HepG2 (cell line): ENCODE results near the gene RNFT1. TPM values are rescaled to one million over a fixed set of nuclear protein-coding genes. Genes with fewer than 3 reads are reported as not detected.
A peak's percentile ranks its signal among the peaks of the same experiment; 100 is the strongest.

Source experiments
- ARNT2 ChIP-seq: sonication (generic); formaldehyde crosslinking; IDR thresholded peaks from 2 replicates; pipeline ENCODE4 v1.8.0; 2022; ENCODE audit warnings: mild to moderate bottlenecking, low read depth, missing genetic modification reagents, moderate library complexity
- FOXA3 ChIP-seq: IDR thresholded peaks from 2 replicates; pipeline ENCODE4 v1.6.1; 2016; ENCODE audit warnings: missing genetic modification reagents, missing compliant biosample characterization
- GMEB2 ChIP-seq: IDR thresholded peaks from 2 replicates; pipeline ENCODE4 v1.6.1; 2016; ENCODE audit warnings: missing biosample characterization, missing genetic modification reagents, low read depth
- KAT8 ChIP-seq: IDR thresholded peaks from 2 replicates; pipeline ENCODE4 v1.6.1; 2016; ENCODE audit warnings: missing genetic modification reagents, missing compliant biosample characterization
- PPARG ChIP-seq: conservative IDR thresholded peaks from 2 replicates; pipeline ENCODE4 v1.6.1; 2016; ENCODE audit warnings: missing biosample characterization, missing genetic modification reagents
- SNAPC4 ChIP-seq: sonication (generic); formaldehyde crosslinking; IDR thresholded peaks from 2 replicates; pipeline ENCODE4 v1.4.0; 2020; ENCODE audit warnings: mild to moderate bottlenecking, missing genetic modification reagents
- ZC3H4 ChIP-seq: sonication (generic); formaldehyde crosslinking; IDR thresholded peaks from 2 replicates; pipeline ENCODE4 v1.4.0; 2020; ENCODE audit warnings: missing genetic modification reagents, borderline replicate concordance
- ZNF276 ChIP-seq: sonication (generic); formaldehyde crosslinking; IDR thresholded peaks from 2 replicates; pipeline ENCODE4 v1.4.0; 2020; ENCODE audit warnings: mild to moderate bottlenecking, low read depth, missing genetic modification reagents
- ZNF333 ChIP-seq: sonication (generic); formaldehyde crosslinking; IDR thresholded peaks from 2 replicates; pipeline ENCODE4 v1.4.0; 2020; ENCODE audit warnings: mild to moderate bottlenecking, missing genetic modification reagents, borderline replicate concordance
- ZNF33A ChIP-seq: sonication (generic); formaldehyde crosslinking; IDR thresholded peaks from 2 replicates; pipeline ENCODE4 v1.5.1; 2020; ENCODE audit warnings: missing genetic modification reagents, mild to moderate bottlenecking, moderate library complexity, borderline replicate concordance
- ZNF34 ChIP-seq: sonication (generic); formaldehyde crosslinking; IDR thresholded peaks from 2 replicates; pipeline ENCODE4 v1.4.0; 2020; ENCODE audit warnings: mild to moderate bottlenecking, missing genetic modification reagents, borderline replicate concordance
- ZNF451 ChIP-seq: sonication (generic); formaldehyde crosslinking; IDR thresholded peaks from 2 replicates; pipeline ENCODE4 v1.5.0; 2020; ENCODE audit warnings: mild to moderate bottlenecking, missing genetic modification reagents
- ZNF598 ChIP-seq: sonication (generic); formaldehyde crosslinking; IDR thresholded peaks from 2 replicates; pipeline ENCODE4 v1.5.1; 2020; ENCODE audit warnings: mild to moderate bottlenecking, missing genetic modification reagents, borderline replicate concordance
- ZNF674 ChIP-seq: sonication (generic); formaldehyde crosslinking; IDR thresholded peaks from 2 replicates; pipeline ENCODE4 v1.5.0; 2020; ENCODE audit warnings: low read depth, mild to moderate bottlenecking, missing genetic modification reagents
- ZNF713 ChIP-seq: sonication (generic); formaldehyde crosslinking; IDR thresholded peaks from 2 replicates; pipeline ENCODE4 v1.4.0; 2020; ENCODE audit warnings: mild to moderate bottlenecking, missing genetic modification reagents
- polyA plus RNA-seq, 8 experiments: library from polyadenylated mRNA; depleted of rRNA in 3 of 8; stranded (reverse) in 7 of 8; unstranded in 1 of 8; fragments of >200 nt; fragmentation: Illumina TruSeq in 4 of 8; extraction: Trizol in 4 of 8; gene quantifications; 2 replicates each; pipeline versions ENCODE4 v1.2.1 to v1.2.3, GENCODE V29; 2011 to 2016; ENCODE audit warnings: low read depth in 4 of 8, missing spikeins in 1 of 8, mixed read lengths in 1 of 8; ENCODE audit not compliant: insufficient read depth in 1 of 8
- total RNA-seq, 5 experiments: library from RNA; depleted of rRNA; stranded (reverse); fragments of >200 nt; fragmentation: Illumina TruSeq; extraction: Trizol; gene quantifications; 2 replicates each; pipeline ENCODE4 v1.2.3, GENCODE V29; 2016; ENCODE audit warnings: low read depth in 1 of 5
- TF ChIP-seq, protein P1 (sequence below): sonication (generic); formaldehyde crosslinking; IDR thresholded peaks from 2 replicates; pipeline ENCODE4 v1.4.0; 2020; ENCODE audit warnings: missing genetic modification reagents

The RNFT1 gene
- total and polyA plus RNA-seq, 2 of the 13 experiments (the other 11 are each of a cell fraction or from before 2014, with no cell fraction given) = 19.1 to 22.1 TPM

- TF ChIP-seq ZNF33A (CRISPR knock-in tag) (no peak), ZC3H4 (CRISPR knock-in tag) (no peak; the same call in 1 of the 2 replicates), PPARG (CRISPR knock-in tag) (peak; percentile 97), ZNF333 (CRISPR knock-in tag) (peak; percentile 62; the same call in 1 of the 2 replicates), ZNF713 (CRISPR knock-in tag) (no peak), ZNF674 (peak; percentile 91), GMEB2 (CRISPR knock-in tag) (peak; percentile 83), FOXA3 (CRISPR knock-in tag) (no peak), ZNF34 (no peak), ZNF276 (CRISPR knock-in tag) (no peak), KAT8 (peak; percentile 78), ZNF598 (CRISPR knock-in tag) (no peak; the same call in 1 of the 2 replicates), SNAPC4 (CRISPR knock-in tag) (0 out of 2 replicates have a peak, but pooled peaks have one; percentile 75), ZNF451 (0 out of 2 replicates have a peak, but pooled peaks have one; percentile 28), ARNT2 (CRISPR knock-in tag) (no peak)
- TF ChIP-seq, protein P1, sequence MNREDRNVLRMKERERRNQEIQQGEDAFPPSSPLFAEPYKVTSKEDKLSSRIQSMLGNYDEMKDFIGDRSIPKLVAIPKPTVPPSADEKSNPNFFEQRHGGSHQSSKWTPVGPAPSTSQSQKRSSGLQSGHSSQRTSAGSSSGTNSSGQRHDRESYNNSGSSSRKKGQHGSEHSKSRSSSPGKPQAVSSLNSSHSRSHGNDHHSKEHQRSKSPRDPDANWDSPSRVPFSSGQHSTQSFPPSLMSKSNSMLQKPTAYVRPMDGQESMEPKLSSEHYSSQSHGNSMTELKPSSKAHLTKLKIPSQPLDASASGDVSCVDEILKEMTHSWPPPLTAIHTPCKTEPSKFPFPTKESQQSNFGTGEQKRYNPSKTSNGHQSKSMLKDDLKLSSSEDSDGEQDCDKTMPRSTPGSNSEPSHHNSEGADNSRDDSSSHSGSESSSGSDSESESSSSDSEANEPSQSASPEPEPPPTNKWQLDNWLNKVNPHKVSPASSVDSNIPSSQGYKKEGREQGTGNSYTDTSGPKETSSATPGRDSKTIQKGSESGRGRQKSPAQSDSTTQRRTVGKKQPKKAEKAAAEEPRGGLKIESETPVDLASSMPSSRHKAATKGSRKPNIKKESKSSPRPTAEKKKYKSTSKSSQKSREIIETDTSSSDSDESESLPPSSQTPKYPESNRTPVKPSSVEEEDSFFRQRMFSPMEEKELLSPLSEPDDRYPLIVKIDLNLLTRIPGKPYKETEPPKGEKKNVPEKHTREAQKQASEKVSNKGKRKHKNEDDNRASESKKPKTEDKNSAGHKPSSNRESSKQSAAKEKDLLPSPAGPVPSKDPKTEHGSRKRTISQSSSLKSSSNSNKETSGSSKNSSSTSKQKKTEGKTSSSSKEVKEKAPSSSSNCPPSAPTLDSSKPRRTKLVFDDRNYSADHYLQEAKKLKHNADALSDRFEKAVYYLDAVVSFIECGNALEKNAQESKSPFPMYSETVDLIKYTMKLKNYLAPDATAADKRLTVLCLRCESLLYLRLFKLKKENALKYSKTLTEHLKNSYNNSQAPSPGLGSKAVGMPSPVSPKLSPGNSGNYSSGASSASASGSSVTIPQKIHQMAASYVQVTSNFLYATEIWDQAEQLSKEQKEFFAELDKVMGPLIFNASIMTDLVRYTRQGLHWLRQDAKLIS (CRISPR knock-in tag) = peak; percentile 64; the same call in 1 of the 2 replicates
Measured at GRCh38 chr17:59964482-59965328, at the start of gene RNFT1 (continued).
